ENCODE data around the gene PDXK.

The PDXK gene

DNA sequence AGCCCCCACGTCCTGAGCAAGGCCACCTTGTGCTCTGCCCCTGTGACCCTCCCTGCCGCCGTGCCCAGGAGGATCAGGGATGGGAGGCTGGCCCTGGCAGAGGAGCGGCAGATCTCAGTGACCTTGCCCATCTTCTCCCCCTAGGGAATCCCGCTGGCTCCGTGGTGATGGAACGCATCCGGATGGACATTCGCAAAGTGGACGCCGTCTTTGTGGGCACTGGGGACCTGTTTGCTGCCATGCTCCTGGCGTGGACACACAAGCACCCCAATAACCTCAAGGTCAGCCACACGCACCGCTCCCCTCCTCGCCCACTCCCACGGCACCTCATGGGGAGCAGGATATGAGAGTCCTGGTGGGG, 34.5 kb downstream of the PDXK start:
- no peak for ATAC-seq (ENCODE audit: low read depth)
- Mint-ChIP-seq H3K27ac (no peak overlapping the region), H3K9me3 (no peaks in the 10 kb centered on the region), H3K36me3 (peaks cover 18% of the 10 kb centered on the region), H3K4me3 (no peak overlapping the region), H3K4me1 (peaks cover 3% of the 10 kb centered on the region), H3K27me3 (no peaks in the 10 kb centered on the region)
- no peak for DNase-seq (ENCODE audit: low spot score in 2 of 2)

GRCh38 chr21:43754948-43755781, 36.2 kb downstream of the PDXK start:
- no peak for ATAC-seq (ENCODE audit: low read depth)
- H3K9me3 Mint-ChIP-seq = no peaks in the 10 kb centered on the region
- H3K4me1 Mint-ChIP-seq = peaks cover 3% of the 10 kb centered on the region
- H3K27me3 Mint-ChIP-seq = no peaks in the 10 kb centered on the region
- peaks cover 18% of the 10 kb centered on the region for H3K36me3 Mint-ChIP-seq
- H3K27ac Mint-ChIP-seq = no peak overlapping the region
- no peak overlapping the region for H3K4me3 Mint-ChIP-seq
- no peak for DNase-seq (ENCODE audit: low spot score in 2 of 2)

- no peak for ATAC-seq (ENCODE audit: low read depth)
- Mint-ChIP-seq H3K36me3 (peaks cover 13% of the 10 kb centered on the region), H3K27ac (no peak overlapping the region), H3K27me3 (no peaks in the 10 kb centered on the region), H3K4me1 (no peaks in the 10 kb centered on the region), H3K9me3 (no peaks in the 10 kb centered on the region), H3K4me3 (no peak overlapping the region)
- no peak for DNase-seq (ENCODE audit: low spot score in 2 of 2)
Observed at GRCh38 chr21:43755820-43756594, 37.1 kb downstream of the PDXK start.

GRCh38 chr21:43757601-43758000, 38.7 kb downstream of the PDXK start:
- Mint-ChIP-seq H3K27ac (no peak overlapping the region), H3K4me3 (no peak overlapping the region), H3K27me3 (no peaks in the 10 kb centered on the region), H3K4me1 (no peaks in the 10 kb centered on the region), H3K36me3 (peaks cover 13% of the 10 kb centered on the region), H3K9me3 (no peaks in the 10 kb centered on the region)
- ATAC-seq (ENCODE audit: low read depth) (no peak), DNase-seq (ENCODE audit: low spot score in 2 of 2) (no peak)

DNA sequence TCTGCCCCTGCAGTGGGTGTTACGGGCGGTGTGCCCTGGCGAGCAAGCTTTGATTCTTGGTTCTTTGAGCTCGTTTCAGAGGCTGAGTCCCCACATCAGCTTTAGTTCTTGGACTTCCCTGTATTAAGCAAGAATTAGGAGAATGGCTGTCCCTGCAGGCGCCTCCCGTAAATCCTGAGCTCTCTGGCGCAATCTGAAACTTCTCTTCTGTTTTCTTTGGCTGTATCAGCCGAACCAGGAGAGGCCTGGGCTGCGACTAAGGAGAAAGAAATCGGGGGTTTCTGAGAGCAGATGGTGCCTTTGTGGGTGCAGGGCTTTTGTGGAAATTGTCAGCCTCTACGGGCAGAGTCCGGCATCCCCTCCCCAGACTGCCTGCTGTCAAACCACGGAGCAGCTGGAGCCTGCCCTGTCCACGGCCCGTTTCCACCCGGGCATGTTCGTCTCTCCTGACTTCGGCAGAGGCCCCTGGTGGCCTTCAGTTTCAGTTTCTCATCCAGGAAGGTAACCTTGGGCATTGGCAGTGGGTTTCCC, 39.2 kb downstream of the PDXK start:
- H3K27ac Mint-ChIP-seq = no peak overlapping the region
- H3K27me3 Mint-ChIP-seq = no peaks in the 10 kb centered on the region
- no peaks in the 10 kb centered on the region for H3K4me1 Mint-ChIP-seq
- H3K4me3 Mint-ChIP-seq = no peak overlapping the region
- no peak for ATAC-seq (ENCODE audit: low read depth)
- no peaks in the 10 kb centered on the region for H3K9me3 Mint-ChIP-seq
- peaks cover 15% of the 10 kb centered on the region for H3K36me3 Mint-ChIP-seq
- DNase-seq (ENCODE audit: low spot score in 2 of 2) = no peak

GRCh38 chr21:43758811-43759210, 39.9 kb downstream of the PDXK start:
- Mint-ChIP-seq H3K36me3 (peaks cover 13% of the 10 kb centered on the region), H3K27me3 (no peaks in the 10 kb centered on the region), H3K9me3 (no peaks in the 10 kb centered on the region), H3K4me1 (no peaks in the 10 kb centered on the region), H3K4me3 (no peak overlapping the region), H3K27ac (no peak overlapping the region)
- no peak for DNase-seq (ENCODE audit: low spot score in 2 of 2)
- ATAC-seq (ENCODE audit: low read depth) = no peak

DNA sequence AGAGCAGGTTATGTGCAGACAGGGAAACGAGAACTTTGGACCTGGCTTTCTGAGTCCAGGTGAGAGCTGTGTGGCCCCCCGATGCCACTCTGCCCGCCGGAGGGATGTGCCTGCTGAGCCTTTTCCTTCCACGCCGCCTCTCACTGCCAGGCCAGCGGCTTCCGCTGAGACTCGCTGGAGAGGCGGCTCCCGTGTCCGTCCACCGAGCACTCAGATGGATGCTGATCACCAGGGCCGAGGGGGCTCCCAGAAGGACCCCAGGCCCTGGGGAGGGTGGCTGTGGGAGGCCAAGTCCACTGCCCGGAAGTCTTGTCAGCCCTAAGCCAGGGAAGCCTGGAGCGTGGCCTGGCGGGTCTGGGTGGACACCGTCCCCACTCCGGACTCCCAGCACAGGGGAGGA, 40.7 kb downstream of the PDXK start:
- H3K36me3 Mint-ChIP-seq = peaks cover 9% of the 10 kb centered on the region

DNA sequence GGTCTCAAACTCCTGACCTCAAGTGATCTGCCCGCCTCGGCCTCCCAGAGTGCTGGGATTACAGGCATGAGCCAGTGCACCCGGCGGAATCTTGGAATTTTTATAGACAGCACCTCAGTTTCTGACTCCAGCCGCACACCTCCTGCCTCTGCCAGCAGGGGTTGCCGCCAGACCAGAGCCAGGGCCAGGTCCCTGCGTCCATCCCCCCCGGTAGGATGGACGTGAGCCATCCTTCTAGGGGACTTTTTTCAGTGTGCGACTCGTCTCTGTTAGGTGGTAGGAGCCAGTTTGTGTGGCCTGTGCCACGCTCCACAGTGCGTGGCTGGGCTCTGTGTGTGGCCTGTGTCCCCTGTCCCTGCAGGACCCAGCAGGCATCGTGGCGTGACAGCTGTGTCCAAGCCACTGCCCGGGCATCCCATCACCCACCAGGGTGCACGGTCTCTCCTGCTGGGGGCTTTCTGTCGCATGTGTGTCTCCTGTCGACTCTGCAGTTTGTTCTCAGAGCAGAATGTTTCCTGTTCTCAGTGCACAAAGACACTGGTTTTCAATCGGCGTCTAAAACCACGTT, 41.5 kb downstream of the PDXK start:
- no peaks in the 10 kb centered on the region for H3K27me3 Mint-ChIP-seq
- H3K36me3 Mint-ChIP-seq = peaks cover 8% of the 10 kb centered on the region
- no peaks in the 10 kb centered on the region for H3K4me1 Mint-ChIP-seq
- no peak overlapping the region for H3K4me3 Mint-ChIP-seq
- DNase-seq (ENCODE audit: low spot score in 2 of 2) = no peak
- ATAC-seq (ENCODE audit: low read depth) = no peak
- H3K27ac Mint-ChIP-seq = no peak overlapping the region
- H3K9me3 Mint-ChIP-seq = no peaks in the 10 kb centered on the region

More for the DNA sequence above, 40.7 kb downstream of the PDXK start:
- Mint-ChIP-seq H3K4me3 (no peak overlapping the region), H3K27me3 (no peaks in the 10 kb centered on the region), H3K4me1 (no peaks in the 10 kb centered on the region), H3K27ac (no peak overlapping the region), H3K9me3 (no peaks in the 10 kb centered on the region)
- DNase-seq (ENCODE audit: low spot score in 2 of 2) = no peak
- ATAC-seq (ENCODE audit: low read depth) = no peak

GRCh38 chr21:43761886-43762285, 43.0 kb downstream of the PDXK start:
- Mint-ChIP-seq H3K9me3 (no peaks in the 10 kb centered on the region), H3K27me3 (no peaks in the 10 kb centered on the region), H3K36me3 (peaks cover 3% of the 10 kb centered on the region), H3K4me3 (no peak overlapping the region), H3K4me1 (no peaks in the 10 kb centered on the region), H3K27ac (no peak overlapping the region)
- ATAC-seq (ENCODE audit: low read depth) (no peak), DNase-seq (ENCODE audit: low spot score in 2 of 2) (no peak)

DNA sequence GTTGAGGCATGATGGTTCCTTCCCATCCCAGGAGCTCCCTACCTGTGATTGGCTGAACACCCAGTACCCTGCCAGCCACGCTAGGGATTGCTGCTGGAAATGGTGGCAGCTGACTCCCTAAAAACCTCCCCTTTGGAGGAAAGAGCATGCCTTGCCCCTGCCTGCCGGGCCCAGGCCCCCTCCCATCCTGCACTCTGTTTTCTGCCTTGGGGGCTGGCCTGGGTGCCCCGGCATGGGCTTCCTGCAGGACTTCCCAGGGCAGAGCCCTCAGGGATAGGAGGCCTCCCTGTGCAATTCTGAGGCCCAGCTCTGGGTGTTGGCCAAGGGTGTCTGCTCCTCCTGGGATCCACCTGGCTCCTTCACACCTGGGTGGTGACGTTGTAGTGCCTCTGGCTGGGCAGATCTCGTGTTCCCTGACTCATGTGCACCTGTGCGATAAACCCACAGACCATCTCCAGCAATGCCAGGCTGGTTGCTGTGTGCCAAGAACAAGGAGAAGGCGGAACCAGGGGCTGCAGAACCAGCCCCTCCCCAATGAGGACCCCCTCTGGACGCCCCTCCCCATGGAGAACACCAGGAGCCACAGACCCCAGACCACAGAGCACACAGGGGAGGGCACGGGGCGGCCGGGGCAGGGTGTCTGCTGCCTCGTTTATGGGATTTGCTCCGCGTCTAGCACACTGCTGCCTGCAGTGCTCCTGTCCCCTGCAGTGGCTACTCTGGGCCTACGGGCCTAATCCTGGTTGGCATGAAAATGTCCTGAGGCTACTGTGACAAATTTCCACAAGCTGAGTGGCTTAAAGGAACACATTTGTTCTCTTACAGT, 43.6 kb downstream of the PDXK start:
- ATAC-seq (ENCODE audit: low read depth) (no peak), DNase-seq (ENCODE audit: low spot score in 2 of 2) (no peak)

GRCh38 chr21:43763901-43764523, 45.1 kb downstream of the PDXK start:
- Mint-ChIP-seq H3K4me3 (no peak overlapping the region), H3K27ac (no peak overlapping the region), H3K4me1 (peaks cover 2% of the 10 kb centered on the region), H3K9me3 (no peaks in the 10 kb centered on the region), H3K36me3 (peaks cover 3% of the 10 kb centered on the region), H3K27me3 (peaks cover 4% of the 10 kb centered on the region)
- ATAC-seq (ENCODE audit: low read depth) (no peak), DNase-seq (ENCODE audit: low spot score in 2 of 2) (no peak)

More for the DNA sequence above, 43.6 kb downstream of the PDXK start:
- H3K4me3 Mint-ChIP-seq = no peak overlapping the region
- no peaks in the 10 kb centered on the region for H3K9me3 Mint-ChIP-seq
- H3K4me1 Mint-ChIP-seq = no peaks in the 10 kb centered on the region
- no peaks in the 10 kb centered on the region for H3K27me3 Mint-ChIP-seq
- peaks cover 3% of the 10 kb centered on the region for H3K36me3 Mint-ChIP-seq
- H3K27ac Mint-ChIP-seq = no peak overlapping the region

DNA sequence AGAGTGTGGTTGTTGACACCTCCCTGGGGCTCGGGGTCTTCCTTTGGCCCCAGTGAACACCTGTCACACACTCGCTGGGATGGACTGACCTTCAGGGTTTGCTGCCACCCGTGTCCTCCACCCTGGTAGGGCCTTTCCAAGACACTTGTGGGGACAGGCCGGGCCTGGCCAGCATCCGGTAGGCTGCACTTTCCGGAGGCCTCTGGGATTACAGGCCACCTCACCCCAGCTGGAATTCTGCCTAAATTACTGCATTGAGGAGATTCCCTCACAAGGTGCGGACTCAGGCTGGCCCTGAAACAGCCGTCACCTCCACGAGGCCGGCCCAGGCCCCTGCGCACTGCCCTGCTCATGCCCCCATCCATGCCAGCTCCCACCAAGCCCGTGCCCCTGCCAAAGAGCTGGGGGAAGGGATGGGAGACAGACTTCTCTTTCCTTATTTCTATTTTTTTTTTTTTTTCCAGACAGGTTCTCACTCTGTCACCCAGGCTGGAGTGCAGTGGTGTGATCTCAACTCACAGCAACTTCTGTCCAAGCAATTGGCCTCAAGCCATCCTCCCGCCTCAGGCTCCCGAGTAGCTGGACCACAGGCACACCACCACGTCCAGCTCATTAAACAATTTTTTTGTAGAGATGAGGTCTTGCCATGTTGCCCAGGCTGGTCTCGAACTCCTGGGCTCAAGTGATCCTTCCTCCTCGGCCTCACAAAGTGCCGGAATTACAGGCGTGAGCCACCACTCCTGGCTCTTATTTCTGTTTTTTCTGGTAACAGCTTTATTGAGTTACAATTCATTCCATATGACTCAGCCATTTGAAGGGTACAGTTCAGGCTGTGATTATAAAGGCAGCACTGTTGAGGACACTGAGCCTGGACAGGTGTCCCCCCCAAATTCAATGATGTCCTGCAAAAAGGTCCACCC, 45.9 kb downstream of the PDXK start:
- H3K4me1 Mint-ChIP-seq = peaks cover 2% of the 10 kb centered on the region
- no peak for DNase-seq (ENCODE audit: low spot score in 2 of 2)
- peaks cover 4% of the 10 kb centered on the region for H3K27me3 Mint-ChIP-seq
- H3K36me3 Mint-ChIP-seq = peaks cover 3% of the 10 kb centered on the region
- H3K27ac Mint-ChIP-seq = no peak overlapping the region
- ATAC-seq (ENCODE audit: low read depth) = no peak
- H3K4me3 Mint-ChIP-seq = no peak overlapping the region
- no peaks in the 10 kb centered on the region for H3K9me3 Mint-ChIP-seq

All from memory B cell (primary cell).